LoVo (cell line): ENCODE measurements around the gene EIF5B.

Experiments
- DNase-seq: peaks from one replicate; pipeline ENCODE4 v3.0.0-alpha.2; 2016; ENCODE audit warnings: low spot score

Gene EIF5B

GRCh38 chr2:99374747-99375146 lies 37.6 kb downstream of the EIF5B start:
- no peak for DNase-seq

GRCh38 chr2:99376254-99376864 lies 39.2 kb downstream of the EIF5B start:
- DNase-seq, result no peak

- no peak for DNase-seq
Observed at GRCh38 chr2:99377879-99378278, 40.7 kb downstream of the EIF5B start.

GRCh38 chr2:99380376-99381010 lies 43.3 kb downstream of the EIF5B start:
- DNase-seq, result no peak

DNA sequence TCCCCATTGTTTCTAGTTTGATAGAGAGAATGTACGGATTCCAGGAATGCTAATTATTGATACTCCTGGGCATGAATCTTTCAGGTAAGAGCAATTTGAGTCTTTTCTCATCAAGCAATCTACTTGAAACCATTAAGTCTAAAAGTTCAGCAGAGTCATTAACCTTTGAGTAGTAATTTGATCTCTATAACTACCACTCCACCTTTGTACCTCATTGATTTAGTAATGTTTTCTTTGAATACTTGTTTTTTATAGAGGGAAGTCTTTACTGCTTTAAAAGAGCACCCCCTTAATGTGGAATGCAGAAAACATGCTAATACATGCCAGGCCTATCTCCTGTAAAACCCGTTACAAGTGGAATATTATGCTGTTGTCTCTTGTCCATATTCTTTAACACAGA lies 45.0 kb downstream of the EIF5B start:
- no peak for DNase-seq

GRCh38 chr2:99386011-99386410 lies 48.8 kb downstream of the EIF5B start:
- DNase-seq, result no peak

DNA sequence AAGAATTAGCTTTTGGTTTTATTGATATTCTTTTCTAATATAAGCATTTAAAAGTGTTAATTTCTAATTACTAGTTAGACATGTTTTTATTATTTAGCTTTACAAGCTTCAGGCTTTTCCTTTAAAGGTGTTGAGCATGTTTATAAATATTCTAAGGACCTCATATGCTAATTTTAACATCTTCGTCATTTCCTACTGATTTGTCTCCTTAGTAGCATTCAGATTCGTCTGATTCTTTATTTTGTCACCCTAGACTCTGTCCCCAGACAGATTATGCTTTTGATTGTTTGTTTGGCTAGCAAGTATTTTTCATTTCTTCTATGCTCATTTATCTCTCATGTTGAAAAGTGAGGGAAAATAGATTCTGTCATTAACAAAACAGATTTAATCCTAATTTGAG lies 51.7 kb downstream of the EIF5B start:
- no peak for DNase-seq

DNA sequence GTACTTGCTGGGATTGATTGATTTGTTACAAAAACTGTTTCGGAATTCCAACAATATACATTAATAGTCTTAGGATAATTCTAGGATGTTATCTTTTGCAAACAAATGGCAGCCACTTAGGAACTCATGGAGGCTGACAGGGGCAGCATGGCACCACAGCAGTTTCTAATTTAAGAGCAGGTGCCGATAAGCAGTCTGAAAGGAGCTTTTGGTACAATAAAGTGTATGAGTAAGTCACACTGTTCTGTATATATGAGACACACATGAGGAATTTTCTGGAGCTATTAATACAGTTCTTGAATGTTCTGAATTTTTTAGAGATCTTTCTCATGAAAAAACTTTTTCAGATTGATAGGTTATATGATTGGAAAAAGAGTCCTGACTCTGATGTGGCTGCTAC lies 52.2 kb downstream of the EIF5B start:
- DNase-seq, result no peak

DNA sequence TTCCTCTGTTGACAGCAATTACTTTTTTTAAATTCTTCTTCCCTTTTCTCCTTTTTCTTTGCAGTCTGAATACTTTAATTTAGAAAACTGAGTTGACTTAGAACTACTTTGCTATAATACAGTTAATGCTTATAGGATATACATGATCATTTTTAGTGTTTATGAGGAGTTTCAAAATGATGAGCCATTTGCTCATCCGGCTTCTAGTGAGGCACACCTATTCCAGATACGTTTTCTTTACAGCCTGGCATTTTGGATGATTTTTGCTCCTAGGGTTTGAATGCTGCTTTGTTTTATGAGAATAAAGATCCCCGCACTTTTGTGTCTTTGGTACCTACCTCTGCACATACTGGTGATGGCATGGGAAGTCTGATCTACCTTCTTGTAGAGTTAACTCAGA lies 52.8 kb downstream of the EIF5B start:
- no peak for DNase-seq

GRCh38 chr2:99395589-99396130 lies 58.5 kb downstream of the EIF5B start:
- DNase-seq, result no peak

DNA sequence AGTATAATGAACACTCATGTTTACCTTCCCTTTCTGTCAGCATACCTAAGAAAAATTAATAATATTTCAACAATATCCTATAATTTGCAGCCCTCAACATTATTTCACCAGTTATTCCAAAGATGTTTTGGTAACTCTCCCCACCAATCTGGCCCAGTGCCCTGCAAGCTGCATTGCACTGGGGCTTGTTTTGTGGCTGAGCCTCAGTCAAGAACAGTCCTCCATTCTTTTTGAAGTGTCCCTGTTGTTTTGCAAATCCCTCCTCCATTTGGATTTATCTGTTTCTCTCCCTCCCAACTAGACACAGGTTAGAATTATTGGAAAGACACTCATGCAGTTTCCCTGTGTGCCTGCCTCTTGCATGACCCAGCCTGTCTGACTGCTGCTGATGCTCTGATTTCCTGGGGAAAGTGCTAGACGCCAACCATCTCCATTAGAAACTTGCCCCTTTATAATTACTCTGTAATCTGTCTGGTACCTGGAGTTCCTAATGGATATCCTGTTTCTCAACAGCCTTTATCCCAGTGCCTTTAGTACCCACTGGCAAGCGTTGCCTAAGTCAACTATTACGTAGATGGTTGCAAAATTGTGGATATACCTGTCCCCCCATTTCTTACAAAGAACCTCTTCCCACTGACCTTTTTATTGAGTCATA lies 60.2 kb downstream of the EIF5B start:
- no peak for DNase-seq

DNA sequence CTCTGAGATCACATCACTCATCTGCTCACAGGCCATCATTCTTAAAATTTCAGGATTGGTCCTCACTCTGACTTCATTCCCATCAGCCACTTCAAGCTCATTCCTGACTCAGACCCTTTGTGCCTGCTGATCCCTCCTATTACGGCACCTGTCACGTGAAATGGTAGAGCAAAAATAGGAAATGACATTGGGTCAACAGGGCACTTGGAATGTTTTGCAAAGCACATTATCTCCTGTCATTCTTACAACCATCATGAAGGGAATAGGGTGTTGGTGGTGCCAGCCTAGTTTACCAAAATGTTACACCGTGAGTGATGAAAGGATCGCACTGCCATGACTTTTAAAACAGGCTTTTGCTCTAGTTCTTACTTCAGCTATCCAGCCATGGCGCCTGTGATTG lies 61.1 kb downstream of the EIF5B start:
- no peak for DNase-seq

DNA sequence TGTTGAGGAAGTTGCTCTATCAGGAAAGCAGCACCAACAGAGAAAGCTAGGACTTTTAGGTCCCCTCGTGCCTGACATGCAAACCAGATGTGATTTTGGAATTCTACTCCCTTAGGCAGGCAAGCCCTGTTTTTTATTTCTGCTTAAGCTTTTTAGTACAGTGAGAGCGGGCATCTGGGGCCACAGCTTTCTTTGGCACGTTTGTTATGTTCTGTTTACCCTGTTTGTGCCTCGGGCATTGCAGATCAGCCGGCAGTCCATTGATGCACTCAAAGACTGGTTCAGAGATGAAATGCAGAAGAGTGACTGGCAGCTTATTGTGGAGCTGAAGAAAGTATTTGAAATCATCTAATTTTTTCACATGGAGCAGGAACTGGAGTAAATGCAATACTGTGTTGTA lies 61.9 kb downstream of the EIF5B start:
- no peak for DNase-seq

- no peak for DNase-seq
Observed at GRCh38 chr2:99399795-99400194, 62.6 kb downstream of the EIF5B start.

GRCh38 chr2:99401841-99402240 lies 64.7 kb downstream of the EIF5B start:
- DNase-seq, result no peak

DNA sequence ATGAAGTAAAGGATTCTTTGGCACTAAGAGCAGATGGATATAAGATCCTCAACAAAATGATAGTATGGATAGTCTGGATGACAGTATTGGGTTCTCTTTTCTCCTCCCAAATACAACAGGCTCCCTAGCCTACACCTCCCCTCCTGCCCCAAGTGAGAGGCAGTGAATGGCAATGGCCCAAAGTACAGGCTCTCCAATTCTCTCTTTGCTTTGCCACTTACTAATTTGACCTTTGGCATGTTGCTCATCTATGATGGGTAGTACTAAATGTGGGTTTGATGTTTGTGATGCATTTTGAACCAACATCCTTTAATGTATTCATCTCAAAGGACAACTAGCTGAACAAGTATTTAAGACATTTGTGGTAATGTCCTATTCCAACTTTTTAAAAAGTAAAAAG lies 65.9 kb downstream of the EIF5B start:
- DNase-seq, result no peak

GRCh38 chr2:99403524-99403923 lies 66.3 kb downstream of the EIF5B start:
- DNase-seq, result no peak

GRCh38 chr2:99404039-99404796 lies 67.0 kb downstream of the EIF5B start:
- DNase-seq, result no peak

GRCh38 chr2:99404797-99405669 lies 67.8 kb downstream of the EIF5B start:
- no peak for DNase-seq

DNA sequence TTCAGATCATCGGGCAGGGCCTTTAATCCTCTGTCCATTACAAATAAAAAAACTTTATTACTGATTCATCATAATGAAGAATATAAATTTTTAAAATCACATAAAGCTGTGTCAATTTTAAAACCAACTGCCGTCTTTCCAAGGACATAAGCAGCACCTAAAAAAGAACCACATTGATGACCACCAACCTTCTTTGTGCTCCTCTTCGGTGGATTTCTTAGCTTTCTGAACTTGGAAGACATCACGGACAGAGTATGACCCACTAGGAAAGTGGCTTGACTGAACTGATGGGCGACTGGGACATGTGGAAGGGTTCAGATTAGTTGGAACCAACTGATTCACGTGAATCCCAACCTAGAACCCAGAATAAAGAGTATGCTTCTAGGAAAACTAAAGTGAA lies 68.9 kb downstream of the EIF5B start:
- DNase-seq, result no peak

GRCh38 chr2:99410276-99410675 lies 73.1 kb downstream of the EIF5B start:
- DNase-seq, result no peak

DNA sequence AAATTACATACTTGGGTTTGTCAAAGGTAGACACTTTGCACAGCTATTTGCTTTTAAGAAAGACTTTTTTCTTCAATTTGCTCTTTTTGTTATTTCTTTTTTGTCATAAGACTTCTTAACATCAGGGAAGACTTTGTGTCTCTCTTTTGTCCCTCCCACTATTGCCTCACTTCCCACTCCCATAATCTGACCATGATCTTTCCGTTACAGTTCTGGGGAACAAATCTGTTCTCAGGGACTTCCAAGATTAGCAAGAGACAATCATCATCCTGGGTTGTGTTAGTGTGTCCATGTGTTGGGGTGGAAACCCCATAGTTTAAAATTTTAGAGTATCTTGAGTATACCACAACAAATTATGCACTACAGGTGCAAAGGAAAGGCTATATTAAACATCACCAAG lies 77.4 kb downstream of the EIF5B start:
- no peak for DNase-seq
